Neural cell (in vitro differentiated cells): ENCODE data around the gene C2CD2.

Experiments
- EP300 ChIP-seq: fragments of 450-650 bp; conservative IDR thresholded peaks from 2 replicates; pipeline ENCODE4 v1.6.1; 2014; ENCODE audit warnings: antibody characterized with exemption, mild to moderate bottlenecking, moderate library complexity; ENCODE audit not compliant: poor library complexity, severe bottlenecking
- EZH2 ChIP-seq: fragments of 200-600, 300-800 bp; shearing (Covaris generic), sonication (generic); IDR thresholded peaks from 2 replicates; pipeline ENCODE4 v1.6.1; 2014; ENCODE audit warnings: antibody characterized with exemption, low read length, borderline replicate concordance, mild to moderate bottlenecking; ENCODE audit not compliant: insufficient read depth, poor library complexity, severe bottlenecking
- POLR2AphosphoS5 ChIP-seq: IDR thresholded peaks from 2 replicates; pipeline ENCODE4 v1.6.1; 2012
- RAD21 ChIP-seq: fragments of 450-650 bp; conservative IDR thresholded peaks from 2 replicates; pipeline ENCODE4 v1.6.1; 2014; ENCODE audit warnings: antibody characterized with exemption, mild to moderate bottlenecking, moderate library complexity
- SMC3 ChIP-seq: fragments of 450-650 bp; conservative IDR thresholded peaks from 2 replicates; pipeline ENCODE4 v1.6.1; 2014; ENCODE audit warnings: antibody characterized with exemption, mild to moderate bottlenecking, moderate library complexity; ENCODE audit not compliant: poor library complexity
- TAF1 ChIP-seq: IDR thresholded peaks from 2 replicates; pipeline ENCODE4 v1.6.1; 2012; ENCODE audit warnings: low read depth
- TF ChIP-seq, protein P1 (sequence below): fragments of 450-650 bp; IDR thresholded peaks from 2 replicates; pipeline ENCODE4 v1.5.1; 2014; ENCODE audit warnings: antibody characterized with exemption, mild to moderate bottlenecking, moderate library complexity; ENCODE audit not compliant: poor library complexity, severe bottlenecking

DNA sequence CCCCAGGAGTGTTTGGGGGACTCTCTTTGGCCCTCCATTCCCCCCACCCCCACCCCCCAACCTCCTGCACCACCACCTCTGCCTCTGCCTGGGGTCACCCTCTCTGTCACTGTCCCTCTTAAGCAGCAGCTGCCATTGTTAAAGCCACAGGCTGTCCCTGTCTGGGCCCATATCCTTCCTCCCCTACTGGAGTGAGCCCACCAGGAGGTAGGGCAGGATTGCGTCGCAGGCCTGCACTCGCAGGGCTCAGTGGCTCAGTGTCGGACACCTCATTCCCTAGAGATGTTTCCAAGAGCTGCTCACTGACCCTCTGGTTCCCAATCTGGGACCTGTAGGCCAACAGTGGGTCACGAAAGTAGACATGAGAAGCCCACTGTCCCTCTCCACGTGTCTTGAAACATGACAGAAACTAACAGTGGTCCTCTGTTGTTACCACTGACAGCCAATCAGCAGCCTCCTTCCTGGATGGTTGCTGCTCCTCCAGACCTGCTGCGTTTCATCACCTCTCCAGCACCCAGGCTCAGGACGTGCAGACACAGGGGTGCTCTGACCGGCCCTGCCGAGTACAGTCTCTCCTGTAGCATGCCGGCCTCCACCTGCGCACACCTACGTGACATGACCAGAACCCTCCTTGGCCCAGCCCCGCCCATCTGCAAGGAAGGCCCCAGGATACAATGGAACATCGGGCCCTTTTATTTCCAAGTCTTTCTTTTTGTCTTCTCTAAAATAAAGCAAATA, 82.4 kb downstream of the C2CD2 start:
- TF ChIP-seq, protein P1, sequence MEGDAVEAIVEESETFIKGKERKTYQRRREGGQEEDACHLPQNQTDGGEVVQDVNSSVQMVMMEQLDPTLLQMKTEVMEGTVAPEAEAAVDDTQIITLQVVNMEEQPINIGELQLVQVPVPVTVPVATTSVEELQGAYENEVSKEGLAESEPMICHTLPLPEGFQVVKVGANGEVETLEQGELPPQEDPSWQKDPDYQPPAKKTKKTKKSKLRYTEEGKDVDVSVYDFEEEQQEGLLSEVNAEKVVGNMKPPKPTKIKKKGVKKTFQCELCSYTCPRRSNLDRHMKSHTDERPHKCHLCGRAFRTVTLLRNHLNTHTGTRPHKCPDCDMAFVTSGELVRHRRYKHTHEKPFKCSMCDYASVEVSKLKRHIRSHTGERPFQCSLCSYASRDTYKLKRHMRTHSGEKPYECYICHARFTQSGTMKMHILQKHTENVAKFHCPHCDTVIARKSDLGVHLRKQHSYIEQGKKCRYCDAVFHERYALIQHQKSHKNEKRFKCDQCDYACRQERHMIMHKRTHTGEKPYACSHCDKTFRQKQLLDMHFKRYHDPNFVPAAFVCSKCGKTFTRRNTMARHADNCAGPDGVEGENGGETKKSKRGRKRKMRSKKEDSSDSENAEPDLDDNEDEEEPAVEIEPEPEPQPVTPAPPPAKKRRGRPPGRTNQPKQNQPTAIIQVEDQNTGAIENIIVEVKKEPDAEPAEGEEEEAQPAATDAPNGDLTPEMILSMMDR: no peak
- TF ChIP-seq EP300: no peak
- no peak for TF ChIP-seq RAD21
- no peak for TF ChIP-seq POLR2AphosphoS5
- no peak for TF ChIP-seq EZH2
- no peak for TF ChIP-seq SMC3
- TF ChIP-seq TAF1: no peak
